NCI-H510A treated with DMSO at 0.1 percent for 48 hours (cell line): ENCODE data around the gene CACNA1A.

Experiments used
- DNase-seq: peaks from one replicate; lab custom pipeline; 2025; lab: John Stamatoyannopoulos, UW

Gene CACNA1A

GRCh38 chr19:13313875-13314274, 192.4 kb downstream of the CACNA1A start:
- no peak for DNase-seq

GRCh38 chr19:13309864-13310263, 196.4 kb downstream of the CACNA1A start:
- no peak for DNase-seq

GRCh38 chr19:13303381-13304129, 202.7 kb downstream of the CACNA1A start:
- no peak for DNase-seq

GRCh38 chr19:13302526-13303270, 203.6 kb downstream of the CACNA1A start:
- no peak for DNase-seq

DNA sequence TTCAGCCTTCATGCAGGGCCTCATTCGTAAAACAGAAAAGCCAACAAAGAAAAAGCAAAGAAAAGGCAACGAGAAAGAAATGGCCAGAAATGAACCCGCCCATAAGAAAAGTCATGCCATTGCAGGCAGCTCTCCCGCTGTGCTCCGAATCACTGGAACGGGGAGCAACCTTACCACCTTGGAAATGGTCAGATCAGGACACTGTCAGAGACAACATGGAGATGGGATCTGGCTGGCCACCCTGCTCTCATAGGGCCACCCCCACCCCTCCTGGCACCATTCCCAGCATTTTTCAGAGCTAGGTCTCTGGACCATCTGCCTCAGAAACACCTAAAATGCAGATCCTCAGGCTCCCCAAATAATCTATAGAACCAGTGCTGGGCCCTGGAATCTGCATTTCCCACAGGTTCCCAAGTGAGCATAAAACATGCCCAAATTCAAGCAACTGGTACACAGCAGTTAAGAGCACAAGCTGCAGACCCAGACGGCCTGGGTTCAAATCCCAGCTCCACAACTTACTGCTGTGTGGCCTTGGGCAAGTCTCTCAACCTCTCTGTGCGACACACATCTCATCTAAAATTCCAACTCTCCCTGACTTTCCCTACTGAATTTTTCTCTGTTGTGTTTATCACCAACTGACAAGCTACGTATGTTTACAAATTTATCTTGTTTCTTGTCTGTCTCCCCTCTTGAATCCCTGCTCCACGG, 204.5 kb downstream of the CACNA1A start:
- no peak for DNase-seq

DNA sequence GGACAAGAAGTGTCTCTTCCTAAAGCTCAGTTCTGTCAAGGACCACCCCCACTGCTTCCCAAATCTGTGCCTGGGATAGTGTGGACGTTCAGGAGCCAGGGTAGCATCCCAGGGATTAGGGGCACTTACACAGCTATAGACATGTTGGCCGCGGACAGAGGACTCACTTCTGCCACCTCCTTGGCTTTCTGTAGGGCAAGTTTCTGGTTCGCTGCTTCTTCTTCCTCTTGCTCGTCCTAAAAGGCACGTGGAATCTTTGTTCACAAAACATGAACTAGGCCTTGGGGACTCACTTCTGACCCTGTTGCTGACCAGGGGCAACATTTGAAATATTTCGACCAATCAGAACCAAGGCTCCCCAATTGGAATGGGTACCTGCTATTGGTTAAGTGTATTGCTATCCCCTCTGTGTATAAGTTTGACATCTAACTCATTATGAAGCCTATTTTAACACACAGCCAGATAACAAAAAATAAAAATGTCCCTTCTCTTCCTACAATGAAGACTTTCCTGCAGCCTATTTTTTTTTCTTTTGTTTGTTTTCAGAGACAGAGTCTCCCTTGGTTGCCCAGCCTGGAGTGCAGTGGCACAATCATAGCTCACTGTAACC, 205.8 kb downstream of the CACNA1A start:
- no peak for DNase-seq

- DNase-seq: no peak
Measured at GRCh38 chr19:13299838-13300237, 206.4 kb downstream of the CACNA1A start.

GRCh38 chr19:13298565-13299481, 207.5 kb downstream of the CACNA1A start:
- no peak for DNase-seq

DNA sequence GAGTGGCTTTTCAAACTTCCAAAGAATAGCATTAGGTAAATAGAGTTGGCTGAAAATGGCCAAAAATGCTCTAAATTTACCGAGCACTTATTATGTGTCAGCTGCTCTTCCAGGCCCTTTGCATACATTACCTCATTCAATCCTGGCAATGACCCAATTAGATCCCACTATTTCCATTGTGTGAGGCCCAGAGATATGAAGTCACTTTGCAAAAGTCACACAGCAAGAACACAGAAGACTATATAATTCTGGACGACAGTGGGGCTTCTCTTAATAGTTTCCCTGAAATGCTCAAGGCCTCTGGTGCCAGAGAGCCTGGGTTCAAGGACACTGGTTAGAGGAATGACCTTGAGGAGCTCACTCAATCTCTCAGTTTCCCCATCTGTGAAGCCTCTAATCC, 209.3 kb downstream of the CACNA1A start:
- no peak for DNase-seq

- no peak for DNase-seq
Measured at GRCh38 chr19:13294812-13295567, 211.3 kb downstream of the CACNA1A start.

GRCh38 chr19:13291913-13292312, 214.4 kb downstream of the CACNA1A start:
- DNase-seq: no peak

DNA sequence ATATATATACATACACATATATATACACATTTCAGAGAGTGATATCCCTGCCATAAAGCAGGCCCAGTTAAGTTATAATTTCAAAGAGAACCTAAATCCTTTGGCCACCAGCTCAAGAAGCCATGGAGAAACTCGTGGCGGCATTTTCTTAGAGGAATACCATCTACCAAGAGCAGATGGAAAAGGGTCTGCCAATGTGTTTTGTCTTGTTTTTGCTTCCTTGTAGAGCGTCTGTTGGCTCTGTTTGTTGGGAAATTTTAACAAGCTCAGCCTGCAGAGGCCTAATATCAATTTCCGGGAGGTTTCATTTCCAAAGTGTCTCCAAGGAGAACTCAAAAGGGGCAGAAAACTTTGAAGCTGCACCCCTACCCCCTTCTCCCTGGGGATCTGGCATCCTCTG, 215.5 kb downstream of the CACNA1A start:
- DNase-seq: no peak

DNA sequence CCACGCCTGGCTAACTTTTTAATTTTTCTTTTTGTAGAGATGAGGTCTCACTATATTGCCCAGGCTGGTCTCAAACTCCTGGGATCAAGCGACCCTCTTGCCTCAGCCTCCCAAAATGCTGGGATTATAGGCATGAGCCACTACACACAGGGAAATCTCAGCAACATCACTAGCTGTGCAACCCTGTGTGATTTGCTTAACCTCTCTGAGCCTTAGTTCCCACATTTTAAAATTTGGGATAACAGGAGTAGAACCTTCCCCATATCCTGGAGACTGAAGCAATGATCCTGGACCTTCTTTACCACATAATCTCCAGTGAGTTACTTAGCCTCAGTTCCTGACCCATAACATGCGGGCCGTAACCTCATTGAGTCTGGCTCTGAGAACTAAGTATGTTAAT, 217.0 kb downstream of the CACNA1A start:
- DNase-seq: no peak

- no peak for DNase-seq
Measured at GRCh38 chr19:13286195-13286985, 219.9 kb downstream of the CACNA1A start.

GRCh38 chr19:13284929-13285928, 221.1 kb downstream of the CACNA1A start:
- DNase-seq: no peak

DNA sequence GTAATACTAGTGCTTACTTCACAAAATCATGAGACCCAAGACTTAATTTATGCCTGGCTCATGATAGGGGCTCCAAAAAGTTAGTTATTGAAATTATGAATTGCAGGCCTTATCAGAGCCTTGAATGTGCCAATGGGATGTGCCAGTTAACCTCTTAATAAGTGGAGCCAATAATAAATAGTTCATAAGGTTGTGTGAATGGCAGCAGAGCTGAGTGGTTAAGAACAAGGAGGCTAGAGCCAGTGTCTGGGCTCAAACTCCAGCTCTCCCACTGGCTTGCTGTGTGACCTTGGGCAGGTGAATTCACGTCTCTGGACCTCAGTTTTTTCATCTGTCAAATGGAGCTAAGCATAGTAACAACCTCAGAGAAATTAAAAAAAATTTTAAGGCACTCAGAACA, 222.4 kb downstream of the CACNA1A start:
- no peak for DNase-seq

DNA sequence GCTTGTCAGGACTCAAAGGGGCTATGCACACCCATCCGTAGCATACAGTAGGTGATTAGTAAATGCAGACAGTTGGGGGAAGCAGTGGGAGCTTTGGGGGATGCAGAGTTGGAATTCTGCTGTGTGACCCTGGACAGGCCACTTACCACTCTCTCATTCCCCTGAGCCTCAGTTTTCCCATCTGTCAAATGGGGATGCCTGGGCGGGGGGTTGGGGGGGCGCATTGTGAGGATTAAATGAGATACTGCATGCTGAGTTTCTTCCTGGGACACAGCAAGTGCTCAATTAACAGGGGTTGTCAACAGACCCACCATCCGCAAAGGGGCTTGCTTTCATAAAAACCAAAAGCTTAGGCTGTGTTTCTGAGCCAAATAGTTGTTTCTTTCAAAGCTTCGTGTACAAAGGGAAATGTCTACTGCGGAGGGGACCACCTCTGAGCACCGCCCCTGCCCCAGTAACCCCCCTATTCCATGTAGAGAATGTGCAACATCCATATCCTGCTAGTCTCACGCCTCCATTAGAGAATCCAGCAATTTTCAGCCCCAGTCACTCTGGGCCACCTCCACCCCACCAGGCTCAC, 223.7 kb downstream of the CACNA1A start:
- no peak for DNase-seq
